ENCODE data around the gene POLG.

DNA sequence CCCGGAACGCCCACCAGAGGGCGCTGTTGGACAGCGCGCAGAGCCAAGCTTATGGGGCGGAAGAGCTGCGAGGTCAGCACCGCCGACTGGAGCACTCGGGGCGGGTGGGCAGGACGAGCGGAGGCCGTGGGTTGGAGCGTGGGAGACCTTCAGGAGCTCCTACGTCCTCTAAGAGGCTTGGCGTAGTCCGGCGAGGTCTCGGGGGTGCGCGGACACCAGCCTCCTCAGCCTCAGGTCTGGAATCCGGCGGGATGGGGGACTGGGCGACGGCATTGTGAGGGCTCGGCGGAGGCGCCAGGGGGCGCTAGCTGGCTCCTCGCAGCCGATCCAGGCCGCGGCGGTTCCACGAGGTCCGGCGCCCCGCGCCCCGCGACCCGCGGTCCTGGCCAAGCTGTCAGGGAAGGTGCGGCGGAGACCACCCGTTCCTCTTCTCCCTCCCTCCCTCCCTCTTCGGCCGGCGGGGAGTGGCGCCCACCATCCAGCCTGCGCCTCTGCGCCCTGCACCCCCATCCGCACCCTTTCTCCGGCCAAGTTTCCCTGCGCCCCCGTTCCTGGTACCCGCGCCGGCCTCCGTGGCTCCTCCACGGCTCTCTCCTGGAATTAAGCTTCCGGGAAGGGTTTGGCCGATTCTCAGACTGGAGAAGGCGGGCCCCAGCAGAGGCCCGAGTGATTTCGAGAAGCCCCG, 24.3 kb upstream of the POLG start:
- TF ChIP-seq, protein P1, sequence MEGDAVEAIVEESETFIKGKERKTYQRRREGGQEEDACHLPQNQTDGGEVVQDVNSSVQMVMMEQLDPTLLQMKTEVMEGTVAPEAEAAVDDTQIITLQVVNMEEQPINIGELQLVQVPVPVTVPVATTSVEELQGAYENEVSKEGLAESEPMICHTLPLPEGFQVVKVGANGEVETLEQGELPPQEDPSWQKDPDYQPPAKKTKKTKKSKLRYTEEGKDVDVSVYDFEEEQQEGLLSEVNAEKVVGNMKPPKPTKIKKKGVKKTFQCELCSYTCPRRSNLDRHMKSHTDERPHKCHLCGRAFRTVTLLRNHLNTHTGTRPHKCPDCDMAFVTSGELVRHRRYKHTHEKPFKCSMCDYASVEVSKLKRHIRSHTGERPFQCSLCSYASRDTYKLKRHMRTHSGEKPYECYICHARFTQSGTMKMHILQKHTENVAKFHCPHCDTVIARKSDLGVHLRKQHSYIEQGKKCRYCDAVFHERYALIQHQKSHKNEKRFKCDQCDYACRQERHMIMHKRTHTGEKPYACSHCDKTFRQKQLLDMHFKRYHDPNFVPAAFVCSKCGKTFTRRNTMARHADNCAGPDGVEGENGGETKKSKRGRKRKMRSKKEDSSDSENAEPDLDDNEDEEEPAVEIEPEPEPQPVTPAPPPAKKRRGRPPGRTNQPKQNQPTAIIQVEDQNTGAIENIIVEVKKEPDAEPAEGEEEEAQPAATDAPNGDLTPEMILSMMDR (IDR thresholded peaks at IDR 0.05), result peak; percentile 89 to 100 (median 91)
- no peak for TF ChIP-seq POLR2A (IDR thresholded peaks at IDR 0.05)
